A549 (cell line): ENCODE results near the gene WDHD1.

Experiments used
- CEBPB ChIP-seq, 2 experiments: fragments of >200 bp in 1 of 2; sonication (Bioruptor Twin) in 1 of 2; formaldehyde crosslinking in 1 of 2; IDR thresholded peaks; 2 replicates each; pipeline ENCODE4 v1.6.1; 2012 to 2016
- CHD2 ChIP-seq: fragments of 150-350 bp; IDR thresholded peaks from 2 replicates; pipeline ENCODE4 v1.6.1; 2014; ENCODE audit warnings: low read length; ENCODE audit not compliant: partially characterized antibody
- CTCF ChIP-seq: fragments of >200 bp; sonication (Bioruptor Twin); formaldehyde crosslinking; IDR thresholded peaks from 3 replicates; pipeline ENCODE4 v1.5.1; 2016
- JUN ChIP-seq, 2 experiments: fragments of >200 bp; sonication (Bioruptor Twin); formaldehyde crosslinking; IDR thresholded peaks; 2 replicates in 1 of 2; 3 replicates in 1 of 2; pipeline ENCODE4 v1.6.1; 2016 to 2017
- NFE2L2 ChIP-seq: fragments of 150-350 bp; conservative IDR thresholded peaks from 2 replicates; pipeline ENCODE4 v1.6.1; 2014; ENCODE audit warnings: low read length
- POLR2A ChIP-seq: IDR thresholded peaks from 2 replicates; pipeline ENCODE4 v1.6.1; 2012; ENCODE audit warnings: mild to moderate bottlenecking, low read length
- RAD21 ChIP-seq, 2 experiments: fragments of >200 bp in 1 of 2; sonication (Bioruptor Twin) in 1 of 2; formaldehyde crosslinking in 1 of 2; IDR thresholded peaks in 1 of 2; conservative IDR thresholded peaks in 1 of 2; 2 replicates in 1 of 2; 3 replicates in 1 of 2; pipeline ENCODE4 v1.6.1; 2012 to 2018; ENCODE audit warnings: inconsistent platforms in 1 of 2
- RFX5 ChIP-seq: fragments of 450-650 bp; IDR thresholded peaks from 2 replicates; pipeline ENCODE4 v1.7.1; 2014; ENCODE audit warnings: antibody characterized with exemption, mild to moderate bottlenecking, moderate library complexity
- SMC3 ChIP-seq: fragments of >200 bp; sonication (Bioruptor Twin); formaldehyde crosslinking; IDR thresholded peaks from 3 replicates; pipeline ENCODE4 v1.6.1; 2018; ENCODE audit warnings: inconsistent platforms
- ZNF302 ChIP-seq: fragments of 250-450 bp; sonication (Bioruptor Pico); IDR thresholded peaks from 2 replicates; pipeline ENCODE4 v1.9.0; 2021; ENCODE audit warnings: inconsistent platforms, mild to moderate bottlenecking, moderate library complexity
- TF ChIP-seq, protein P1 (sequence below): fragments of 200-600 bp; sonication (generic); IDR thresholded peaks from 2 replicates; pipeline ENCODE4 v1.6.1; 2016; ENCODE audit warnings: antibody characterized with exemption, mild to moderate bottlenecking, moderate library complexity
- TF ChIP-seq, protein P2 (sequence below): fragments of 450-650 bp; IDR thresholded peaks from 2 replicates; pipeline ENCODE4 v1.6.1; 2014; ENCODE audit warnings: antibody characterized with exemption

- TF ChIP-seq CTCF (no peak), JUN (IDR thresholded peaks at IDR 0.05) (no peak), SMC3 (no peak), POLR2A (no peak), RFX5 (no peak), CHD2 (no peak), RAD21 (conservative IDR thresholded peaks at IDR 0.05 in 1 of 2, IDR thresholded peaks at IDR 0.05 in 1 of 2) (no peak), CEBPB (IDR thresholded peaks at IDR 0.05) (no peak), NFE2L2 (no peak), ZNF302 (no peak)
- TF ChIP-seq, protein P1, sequence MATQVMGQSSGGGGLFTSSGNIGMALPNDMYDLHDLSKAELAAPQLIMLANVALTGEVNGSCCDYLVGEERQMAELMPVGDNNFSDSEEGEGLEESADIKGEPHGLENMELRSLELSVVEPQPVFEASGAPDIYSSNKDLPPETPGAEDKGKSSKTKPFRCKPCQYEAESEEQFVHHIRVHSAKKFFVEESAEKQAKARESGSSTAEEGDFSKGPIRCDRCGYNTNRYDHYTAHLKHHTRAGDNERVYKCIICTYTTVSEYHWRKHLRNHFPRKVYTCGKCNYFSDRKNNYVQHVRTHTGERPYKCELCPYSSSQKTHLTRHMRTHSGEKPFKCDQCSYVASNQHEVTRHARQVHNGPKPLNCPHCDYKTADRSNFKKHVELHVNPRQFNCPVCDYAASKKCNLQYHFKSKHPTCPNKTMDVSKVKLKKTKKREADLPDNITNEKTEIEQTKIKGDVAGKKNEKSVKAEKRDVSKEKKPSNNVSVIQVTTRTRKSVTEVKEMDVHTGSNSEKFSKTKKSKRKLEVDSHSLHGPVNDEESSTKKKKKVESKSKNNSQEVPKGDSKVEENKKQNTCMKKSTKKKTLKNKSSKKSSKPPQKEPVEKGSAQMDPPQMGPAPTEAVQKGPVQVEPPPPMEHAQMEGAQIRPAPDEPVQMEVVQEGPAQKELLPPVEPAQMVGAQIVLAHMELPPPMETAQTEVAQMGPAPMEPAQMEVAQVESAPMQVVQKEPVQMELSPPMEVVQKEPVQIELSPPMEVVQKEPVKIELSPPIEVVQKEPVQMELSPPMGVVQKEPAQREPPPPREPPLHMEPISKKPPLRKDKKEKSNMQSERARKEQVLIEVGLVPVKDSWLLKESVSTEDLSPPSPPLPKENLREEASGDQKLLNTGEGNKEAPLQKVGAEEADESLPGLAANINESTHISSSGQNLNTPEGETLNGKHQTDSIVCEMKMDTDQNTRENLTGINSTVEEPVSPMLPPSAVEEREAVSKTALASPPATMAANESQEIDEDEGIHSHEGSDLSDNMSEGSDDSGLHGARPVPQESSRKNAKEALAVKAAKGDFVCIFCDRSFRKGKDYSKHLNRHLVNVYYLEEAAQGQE: no peak
- TF ChIP-seq, protein P2, sequence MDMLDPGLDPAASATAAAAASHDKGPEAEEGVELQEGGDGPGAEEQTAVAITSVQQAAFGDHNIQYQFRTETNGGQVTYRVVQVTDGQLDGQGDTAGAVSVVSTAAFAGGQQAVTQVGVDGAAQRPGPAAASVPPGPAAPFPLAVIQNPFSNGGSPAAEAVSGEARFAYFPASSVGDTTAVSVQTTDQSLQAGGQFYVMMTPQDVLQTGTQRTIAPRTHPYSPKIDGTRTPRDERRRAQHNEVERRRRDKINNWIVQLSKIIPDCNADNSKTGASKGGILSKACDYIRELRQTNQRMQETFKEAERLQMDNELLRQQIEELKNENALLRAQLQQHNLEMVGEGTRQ: no peak
Measured at GRCh38 chr14:54979039-54979438, 47.9 kb downstream of the WDHD1 start.
